SKM-1 treated with dmso at 0.1 percent for 144 hours (cell line): ENCODE measurements around the gene JADE1.

Experiments used
- DNase-seq: peaks from one replicate; lab custom pipeline; 2025; ENCODE audit not compliant: unreplicated experiment; lab: John Stamatoyannopoulos, UW

JADE1 gene

DNA sequence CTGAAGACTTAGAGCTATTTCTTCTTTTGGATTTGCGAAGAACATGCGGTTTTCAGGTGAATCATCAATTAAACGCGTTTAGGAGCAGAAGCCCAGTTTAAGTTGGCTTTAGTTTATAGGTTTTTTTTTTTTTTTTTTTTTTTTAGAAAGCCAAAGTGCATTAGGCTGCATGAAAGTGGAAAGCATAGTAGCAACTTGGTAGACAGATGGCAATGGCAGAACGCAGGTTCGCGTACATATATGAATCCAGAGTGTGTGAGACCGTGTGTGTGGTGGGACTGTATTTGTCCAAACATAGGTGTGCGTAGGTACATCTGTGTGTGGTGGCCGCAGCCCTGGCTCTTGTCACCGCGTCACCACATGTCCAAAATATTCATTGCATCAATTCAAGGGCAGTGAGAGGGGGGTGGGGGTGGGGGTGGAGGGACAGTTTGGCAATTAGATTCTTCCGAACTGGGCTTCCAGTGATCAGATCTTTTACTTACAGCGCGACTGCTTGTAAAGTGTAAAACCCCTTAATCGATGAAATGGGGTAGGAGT lies 901 bp downstream of the JADE1 start:
- DNase-seq, result peak; percentile 68

- DNase-seq, result peak; percentile 68
Observed at GRCh38 chr4:128810871-128811570, 1.5 kb downstream of the JADE1 start.

- peak; percentile 92 for DNase-seq
Observed at GRCh38 chr4:128811571-128812441, 2.3 kb downstream of the JADE1 start.

- peak; percentile 54 for DNase-seq
Observed at GRCh38 chr4:128812442-128813235, 3.1 kb downstream of the JADE1 start.

DNA sequence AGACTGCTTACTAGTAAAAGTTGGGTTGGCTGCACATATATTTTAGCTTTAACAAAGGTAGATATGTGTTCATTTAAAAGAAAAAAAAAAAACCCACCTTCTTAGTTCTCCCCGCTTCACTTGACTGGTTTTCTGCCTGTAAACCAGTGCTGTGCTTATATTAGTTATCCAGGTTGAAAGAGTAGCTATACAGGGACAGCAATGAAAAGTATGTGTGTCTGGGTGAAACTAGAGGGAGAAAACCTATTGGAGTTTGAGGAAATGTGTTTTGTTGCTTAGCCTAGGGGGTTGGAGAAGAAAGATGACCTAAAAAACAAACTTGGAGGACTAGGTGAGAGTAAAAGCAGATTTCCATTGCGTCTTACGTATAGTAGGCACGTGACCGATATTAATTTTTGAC lies 4.5 kb downstream of the JADE1 start:
- DNase-seq, result no peak

- no peak for DNase-seq
Observed at GRCh38 chr4:128818442-128818841, 8.9 kb downstream of the JADE1 start.

DNA sequence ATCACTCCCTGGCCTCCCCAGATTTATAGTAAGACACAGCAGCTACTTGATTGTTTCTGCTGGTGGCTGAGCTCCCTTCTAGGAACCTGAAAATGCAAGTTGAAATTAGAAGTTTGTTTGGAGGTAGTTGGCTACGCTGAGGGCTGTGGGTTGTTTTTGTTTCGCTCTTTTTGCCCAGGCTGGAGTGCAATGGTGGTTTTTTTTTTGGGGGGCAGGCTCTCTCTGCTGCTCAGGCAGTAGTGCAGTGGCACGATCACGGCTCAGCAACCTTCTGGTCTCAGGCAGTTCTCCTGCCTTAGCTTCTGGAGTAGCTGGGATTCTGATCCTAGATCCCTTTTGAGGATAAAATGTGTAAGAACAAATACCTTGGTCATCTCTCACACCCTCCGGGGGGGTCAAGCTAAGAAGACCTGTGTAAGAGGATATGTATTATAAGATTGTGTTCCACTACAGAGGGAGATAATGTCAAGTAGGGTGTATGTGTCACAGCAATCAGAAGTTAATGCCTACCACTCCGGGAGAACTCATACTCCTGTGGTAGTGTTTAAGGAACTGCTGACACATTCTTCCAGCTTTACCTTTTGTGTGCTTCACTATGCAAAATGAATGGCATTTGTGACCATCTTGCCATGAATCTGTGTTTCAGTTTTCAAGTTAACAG lies 9.7 kb downstream of the JADE1 start:
- no peak for DNase-seq

- DNase-seq, result no peak
Observed at GRCh38 chr4:128820671-128821070, 11.2 kb downstream of the JADE1 start.

GRCh38 chr4:128821151-128821550 lies 11.7 kb downstream of the JADE1 start:
- no peak for DNase-seq

DNA sequence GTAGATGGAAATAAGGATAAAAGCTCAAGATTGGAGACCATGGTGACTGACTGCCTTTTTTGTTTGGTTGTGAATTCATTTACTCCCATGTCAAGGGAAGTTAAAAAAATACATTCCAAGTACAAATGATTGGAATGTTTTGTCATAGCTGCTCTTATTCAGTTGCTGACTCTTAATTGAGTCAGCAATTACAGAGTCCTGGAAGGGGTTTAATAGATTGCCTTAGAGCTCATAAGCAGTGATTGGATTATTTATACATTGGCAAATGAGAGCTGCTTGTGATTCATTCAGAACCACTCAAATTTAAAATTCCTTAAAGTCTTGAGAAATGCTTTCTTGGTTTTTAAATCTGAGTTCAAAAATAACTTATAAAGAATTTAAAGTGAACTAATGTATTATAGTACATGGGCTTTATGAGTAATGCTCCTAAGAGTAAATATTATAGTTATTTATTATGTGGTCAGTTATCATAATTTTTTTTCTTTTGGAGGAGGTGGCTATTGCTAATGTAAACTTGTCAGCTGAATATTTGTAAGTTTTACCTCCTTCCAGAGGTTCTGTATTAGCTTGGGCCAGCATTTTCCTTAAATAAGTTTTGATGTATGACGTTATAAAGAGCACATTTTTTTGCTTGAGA lies 13.6 kb downstream of the JADE1 start:
- DNase-seq, result no peak

DNA sequence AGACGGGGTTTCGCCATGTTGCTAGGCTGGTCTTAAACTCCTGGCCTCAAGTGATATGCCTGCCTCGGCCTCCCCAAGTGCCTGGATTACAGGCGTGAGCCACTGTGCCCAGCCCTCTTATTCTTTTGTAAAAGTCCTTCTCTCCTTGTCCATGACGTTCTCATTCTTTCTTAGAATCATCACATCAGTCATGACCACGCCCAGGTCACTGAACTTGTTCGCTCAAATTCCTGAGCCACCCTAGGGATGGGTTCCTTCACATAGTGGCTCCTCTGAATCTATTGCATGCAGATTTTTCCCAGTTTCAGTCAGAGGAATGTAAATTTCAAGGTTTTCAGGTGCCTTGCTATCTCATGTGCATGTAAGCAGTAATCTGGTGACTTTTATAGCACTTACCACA lies 15.7 kb downstream of the JADE1 start:
- no peak for DNase-seq

GRCh38 chr4:128827296-128827695 lies 17.8 kb downstream of the JADE1 start:
- no peak for DNase-seq

- DNase-seq, result no peak
Observed at GRCh38 chr4:128830906-128831503, 21.5 kb downstream of the JADE1 start.

GRCh38 chr4:128831531-128832242 lies 22.2 kb downstream of the JADE1 start:
- no peak for DNase-seq

GRCh38 chr4:128832243-128832625 lies 22.7 kb downstream of the JADE1 start:
- no peak for DNase-seq

DNA sequence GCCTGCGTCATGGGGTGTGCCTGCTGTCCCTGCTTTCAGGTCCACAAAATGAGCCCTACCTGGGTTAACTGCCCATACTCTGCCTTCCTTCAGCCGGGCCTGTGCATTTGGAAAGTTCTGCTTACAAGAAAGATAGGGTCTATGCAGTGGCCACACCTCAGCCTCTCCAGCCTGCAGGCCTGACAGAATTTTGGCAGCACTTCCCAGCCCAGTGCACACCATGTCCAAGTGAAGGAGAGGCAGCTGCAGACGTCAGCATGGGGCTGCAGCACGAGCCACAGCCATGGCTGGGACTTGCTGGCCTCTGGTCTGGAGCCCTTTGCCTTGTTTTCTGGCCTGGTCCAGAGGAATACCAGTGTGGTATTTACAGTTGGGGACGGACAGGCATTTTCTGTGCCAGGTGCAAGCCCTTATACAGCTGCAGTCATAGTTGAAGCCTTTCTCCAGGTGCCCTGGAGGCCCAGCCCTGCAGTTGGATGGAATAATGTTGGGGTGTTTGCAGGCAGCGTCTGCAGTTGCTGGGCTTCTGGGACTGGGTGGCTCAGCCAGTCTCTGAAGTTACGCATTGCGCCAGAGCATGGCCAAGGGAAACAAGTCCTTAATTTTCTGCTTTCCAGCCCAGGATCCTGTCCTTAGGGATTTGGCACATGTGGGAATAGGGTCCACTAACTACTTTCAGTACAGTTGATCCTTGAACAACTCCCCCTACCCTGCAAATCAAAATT lies 26.2 kb downstream of the JADE1 start:
- no peak for DNase-seq

DNA sequence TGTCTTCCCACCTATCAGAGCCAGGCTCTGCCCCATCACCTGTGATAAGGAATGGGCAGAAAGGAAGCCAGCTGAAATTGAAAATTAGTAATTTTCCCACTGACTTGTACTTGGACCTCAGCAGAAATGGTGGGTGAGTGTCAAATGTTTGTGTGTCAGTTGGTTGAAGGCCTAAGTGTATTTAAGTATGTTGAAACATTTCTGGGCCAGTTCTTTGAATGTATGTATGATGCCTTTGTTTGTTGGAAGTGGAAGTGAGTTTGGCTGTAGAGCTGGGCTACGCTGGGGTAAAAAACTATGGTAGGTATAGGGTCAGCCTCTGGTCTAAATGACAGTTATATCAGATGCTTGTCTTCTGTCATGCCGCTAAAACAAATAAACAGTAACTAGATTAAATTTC lies 27.7 kb downstream of the JADE1 start:
- no peak for DNase-seq

DNA sequence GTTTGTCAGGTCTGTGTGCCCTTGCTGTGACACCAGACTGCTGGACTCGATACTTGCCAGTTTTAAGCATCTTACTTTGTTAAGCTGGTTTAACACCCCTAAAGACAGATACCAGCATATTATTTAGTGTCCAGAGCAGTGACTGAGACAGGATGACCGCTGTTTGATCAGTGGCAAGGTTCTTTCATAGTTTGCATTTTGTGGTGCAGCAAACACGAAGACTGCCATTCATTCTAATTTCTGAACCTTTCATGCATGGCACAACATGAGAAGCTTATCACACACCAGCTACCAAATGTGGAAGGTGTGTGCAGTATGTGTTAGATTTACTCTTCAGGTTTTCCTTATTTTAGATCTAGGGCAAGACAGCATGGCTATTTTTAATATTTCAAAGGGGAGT lies 28.2 kb downstream of the JADE1 start:
- no peak for DNase-seq
